ENCODE measurements around the gene CYP27A1.
"Not testable (repeated sequence)": the region's sequence is repeated elsewhere in the genome, so short reads cannot be mapped to it uniquely, and the experiment has no call there.

Gene CYP27A1

DNA sequence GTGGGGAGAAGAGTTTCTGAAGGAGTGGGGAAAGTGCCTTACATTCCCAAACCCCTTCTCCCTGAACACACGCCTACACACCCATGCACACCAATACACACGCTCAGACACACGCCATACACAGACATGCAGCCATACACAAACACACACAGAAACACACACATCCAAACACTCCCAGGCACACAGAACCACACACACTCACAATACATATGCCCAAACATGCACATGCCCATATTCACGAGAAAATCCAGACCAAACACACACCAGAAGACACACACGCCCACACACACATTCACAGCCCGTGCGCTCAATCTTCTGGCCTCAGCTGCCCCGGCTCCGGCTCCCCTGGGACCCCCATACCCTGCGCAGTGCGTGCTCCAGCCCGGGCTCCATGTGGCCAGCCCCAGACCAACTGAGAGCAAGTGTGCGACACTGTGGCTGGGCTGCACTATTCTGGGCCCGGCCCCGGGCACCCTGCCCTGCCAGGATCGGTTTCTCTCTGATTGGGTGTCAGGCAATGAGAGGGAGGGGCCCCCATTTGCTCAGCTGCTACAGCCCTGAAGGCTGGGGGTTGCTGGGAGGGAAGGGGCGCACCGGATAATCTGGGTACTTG, 49.5 kb downstream of the CYP27A1 start, which contains the start of gene PRKAG3:
Gene PRKAG3, minus strand, starts transcription at position 426 of the 613 bp plus-strand sequence.
- peak; percentile 27 for DNase-seq (ENCODE audit: low spot score)

DNA sequence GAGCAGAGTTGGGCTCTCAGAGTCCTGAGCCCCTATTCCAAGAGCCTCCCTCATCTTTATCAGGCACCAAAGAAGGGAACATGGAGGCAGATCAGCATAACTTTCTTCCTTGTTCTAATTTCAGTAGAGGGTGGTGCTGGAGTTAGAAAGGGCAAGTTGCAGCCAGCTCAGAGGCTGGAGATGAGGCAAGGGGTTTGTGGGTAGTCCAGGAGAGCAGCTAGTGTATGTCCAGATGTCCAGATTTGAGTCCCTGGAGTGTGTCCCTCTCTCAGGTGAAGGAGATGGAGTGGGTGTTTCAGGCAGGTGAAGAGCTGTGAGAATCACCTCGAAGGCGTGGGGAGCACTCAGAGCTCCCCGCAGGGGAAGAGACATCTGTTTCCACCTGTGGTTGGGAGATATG, 50.1 kb downstream of the CYP27A1 start:
- no peak for DNase-seq (ENCODE audit: low spot score)

DNA sequence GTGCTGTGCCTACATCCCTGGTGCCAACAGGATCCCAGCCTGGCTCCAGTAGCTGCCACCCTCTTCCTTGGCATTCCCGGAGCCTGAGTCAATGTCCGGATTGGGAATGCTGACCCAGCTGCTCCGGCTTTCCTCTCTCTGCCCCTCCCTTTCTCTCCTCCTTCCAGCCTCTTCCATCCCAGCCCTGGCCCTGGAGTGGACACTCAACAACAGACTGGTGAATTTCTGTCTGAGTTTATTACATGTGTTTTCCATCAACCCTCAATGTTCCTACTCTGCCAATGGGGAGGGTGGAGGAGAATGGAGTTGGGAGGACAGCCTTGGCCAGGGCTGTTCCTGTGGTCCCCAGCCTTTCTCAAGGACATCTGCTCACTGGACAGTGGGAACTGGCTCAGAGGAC, 50.6 kb downstream of the CYP27A1 start:
- peak; percentile 84 for DNase-seq (ENCODE audit: low spot score)

DNA sequence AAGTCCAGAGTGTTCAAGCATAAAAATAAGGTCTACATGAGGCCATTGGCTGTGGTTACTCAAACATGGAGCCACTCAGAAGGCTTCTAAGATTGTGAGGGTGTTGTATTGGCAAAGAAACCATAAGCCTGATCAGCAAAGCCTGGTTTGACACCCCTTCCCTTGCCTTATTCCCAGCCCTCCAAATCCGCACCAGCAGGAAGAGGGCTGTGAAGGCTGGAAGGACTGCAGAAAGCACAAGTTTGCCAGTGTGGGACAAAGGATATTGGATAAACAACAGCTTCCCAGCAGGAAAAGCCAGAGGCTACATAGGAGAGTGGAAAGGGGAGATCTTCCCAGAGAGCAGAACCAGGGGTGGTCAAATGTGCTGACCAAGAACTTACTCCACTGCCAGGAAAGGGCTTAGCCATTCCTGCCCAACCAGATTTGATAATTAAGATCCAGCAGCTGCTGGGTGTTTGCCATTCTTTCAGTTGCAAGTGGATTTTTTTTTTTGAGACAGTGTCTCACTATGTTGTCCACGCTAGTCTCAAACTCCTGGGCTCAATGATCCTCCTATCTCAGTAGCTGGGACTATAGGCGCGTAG, 51.2 kb downstream of the CYP27A1 start:
- DNase-seq (ENCODE audit: low spot score), result peak; percentile 9

DNA sequence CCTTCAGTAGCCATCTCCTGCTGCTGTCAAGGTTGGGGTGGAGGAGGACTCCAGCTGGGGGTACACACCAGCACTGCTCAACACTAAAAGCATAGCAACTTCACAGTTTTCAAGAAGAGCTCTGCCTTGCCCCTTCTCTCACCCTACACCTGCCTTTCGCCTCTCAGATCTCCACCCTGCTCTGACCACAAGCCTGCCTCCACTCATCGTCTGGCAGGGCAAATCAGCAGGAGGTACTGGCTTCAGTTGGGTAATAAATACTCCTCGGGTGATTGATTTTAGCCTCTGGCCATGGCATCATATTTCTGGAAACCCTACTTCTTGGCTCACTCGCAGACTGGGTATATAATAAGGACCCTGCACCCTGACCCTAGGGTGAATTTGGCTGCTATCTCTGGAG, 52.7 kb downstream of the CYP27A1 start:
- no peak for DNase-seq (ENCODE audit: low spot score)

DNA sequence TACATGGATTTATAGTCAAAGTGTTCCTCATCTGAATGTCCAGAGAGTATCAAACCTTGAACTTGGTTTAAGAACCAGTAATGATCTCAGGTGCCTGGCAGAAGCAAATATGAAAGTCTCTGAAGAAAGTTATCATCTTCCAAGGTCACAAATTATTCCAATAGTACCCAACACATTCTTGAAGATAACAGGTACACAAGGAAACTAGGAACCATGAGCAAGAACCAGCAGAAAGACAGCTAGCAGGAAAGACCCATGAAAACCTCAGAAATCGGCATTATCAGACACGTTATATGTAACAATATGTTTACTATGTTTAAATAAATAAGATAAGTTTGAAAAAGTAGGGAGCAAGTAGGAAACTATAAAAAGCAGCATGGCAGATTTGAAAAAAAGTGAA, 55.5 kb downstream of the CYP27A1 start:
- DNase-seq (ENCODE audit: low spot score), result no peak

DNA sequence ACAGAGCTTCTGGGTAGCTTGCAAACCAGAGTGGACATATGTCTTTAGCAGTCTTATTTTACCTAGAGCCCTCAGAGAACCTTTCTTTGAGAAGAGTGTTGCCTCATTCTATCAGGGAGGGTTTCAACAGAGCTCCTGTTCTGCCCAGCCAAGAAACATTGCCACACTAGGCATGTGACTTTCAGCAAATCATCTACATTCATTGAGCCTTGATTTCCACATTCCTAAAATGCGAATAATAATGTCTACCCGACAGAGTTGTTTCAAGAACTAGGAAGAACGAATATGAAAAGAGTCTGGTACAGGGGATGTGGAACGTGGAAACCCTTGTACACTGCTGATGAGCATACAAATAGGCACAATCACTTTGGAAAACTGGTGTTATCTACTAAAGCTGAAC, 57.5 kb downstream of the CYP27A1 start:
- peak; percentile 70 for DNase-seq (ENCODE audit: low spot score)

DNA sequence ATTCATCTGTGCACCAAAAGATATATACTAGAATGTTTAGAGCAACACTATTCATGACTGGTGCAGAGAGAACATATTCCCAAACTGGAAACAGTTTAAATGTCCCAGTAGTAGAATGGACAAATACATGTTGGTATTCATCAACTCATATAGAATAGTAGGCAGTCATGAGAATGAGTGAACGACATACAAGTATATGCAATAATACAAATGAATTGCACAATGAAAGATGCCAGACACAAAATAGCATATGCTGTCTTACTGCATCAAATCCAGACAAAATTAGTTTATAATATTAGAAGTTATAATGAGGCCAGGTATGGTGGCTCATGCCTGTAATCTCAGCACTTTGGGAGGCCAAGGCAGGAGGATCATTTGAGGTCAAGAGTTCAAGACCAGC, 57.9 kb downstream of the CYP27A1 start:
- DNase-seq (ENCODE audit: low spot score), result no peak

DNA sequence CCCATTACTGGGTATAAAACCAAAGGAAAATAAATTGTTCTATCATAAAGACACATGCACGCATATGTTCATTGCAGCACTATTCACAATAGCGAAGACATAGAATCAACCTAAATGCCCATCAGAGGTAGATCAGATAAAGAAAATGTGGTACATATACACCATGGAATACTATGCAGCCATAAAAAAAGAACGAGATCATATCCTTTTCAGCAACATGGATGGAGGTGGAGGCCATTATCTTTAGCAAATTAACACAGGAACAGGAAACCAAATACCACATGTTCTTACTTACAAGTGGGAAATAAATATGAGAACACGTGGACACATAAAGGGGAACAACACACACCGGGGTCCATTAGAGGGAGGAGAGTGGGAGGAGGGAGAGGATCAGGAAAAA, 62.4 kb downstream of the CYP27A1 start:
- DNase-seq (ENCODE audit: low spot score), result not testable (repeated sequence)

DNA sequence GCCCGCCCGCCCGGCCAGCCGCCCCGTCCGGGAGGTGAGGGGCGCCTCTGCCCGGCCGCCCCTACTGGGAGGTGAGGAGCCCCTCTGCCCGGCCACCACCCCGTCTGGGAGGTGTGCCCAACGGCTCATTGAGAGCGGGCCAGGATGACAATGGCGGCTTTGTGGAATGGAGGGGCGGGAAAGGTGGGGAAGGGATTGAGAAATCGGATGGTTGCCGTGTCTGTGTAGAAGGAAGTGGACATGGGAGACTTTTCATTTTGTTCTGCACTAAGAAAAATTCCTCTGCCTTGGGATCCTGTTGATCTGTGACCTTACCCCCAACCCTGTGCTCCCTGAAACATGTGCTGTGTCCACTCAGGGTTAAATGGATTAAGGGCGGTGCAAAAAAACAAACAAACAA, 65.0 kb downstream of the CYP27A1 start:
- DNase-seq (ENCODE audit: low spot score), result not testable (repeated sequence)

DNA sequence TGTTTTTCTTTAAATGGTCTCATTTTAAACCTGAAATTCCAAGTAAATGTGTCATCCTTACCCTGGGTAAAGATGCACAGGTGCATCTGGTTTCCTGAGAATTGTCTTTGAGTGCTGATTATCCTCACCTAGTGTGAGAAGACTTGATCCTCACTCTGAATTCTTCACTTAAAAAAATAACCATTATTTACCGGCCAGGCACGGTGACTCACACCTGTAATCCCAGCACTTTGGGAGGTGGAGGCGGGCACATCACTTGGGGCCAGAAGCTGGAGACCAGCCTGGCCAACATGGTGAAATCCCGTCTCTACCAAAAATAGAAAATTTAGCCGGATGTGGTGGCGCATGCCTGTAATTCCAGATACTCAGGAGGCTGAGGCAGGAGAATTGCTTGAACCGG, 67.8 kb downstream of the CYP27A1 start:
- DNase-seq (ENCODE audit: low spot score), result no peak

DNA sequence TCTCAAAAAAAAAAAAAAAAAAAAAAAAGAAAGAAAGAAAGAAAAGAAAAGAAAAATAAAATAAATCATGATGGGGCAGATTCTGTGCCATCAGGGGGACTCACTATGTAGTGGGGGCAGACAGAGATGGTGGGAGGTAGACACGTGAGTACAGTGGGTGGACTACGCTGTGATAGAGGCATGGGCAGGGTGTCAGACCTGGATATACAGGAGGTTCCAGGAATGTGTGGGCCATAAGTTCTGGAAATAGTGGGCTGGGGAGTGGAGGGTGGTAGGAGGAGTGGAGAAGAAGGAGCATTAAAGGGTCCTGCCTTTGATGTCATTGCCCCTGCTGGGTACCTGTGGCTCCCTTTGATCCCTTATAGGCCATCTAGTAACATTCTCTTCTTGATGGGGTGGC, 68.8 kb downstream of the CYP27A1 start:
- DNase-seq (ENCODE audit: low spot score), result no peak

DNA sequence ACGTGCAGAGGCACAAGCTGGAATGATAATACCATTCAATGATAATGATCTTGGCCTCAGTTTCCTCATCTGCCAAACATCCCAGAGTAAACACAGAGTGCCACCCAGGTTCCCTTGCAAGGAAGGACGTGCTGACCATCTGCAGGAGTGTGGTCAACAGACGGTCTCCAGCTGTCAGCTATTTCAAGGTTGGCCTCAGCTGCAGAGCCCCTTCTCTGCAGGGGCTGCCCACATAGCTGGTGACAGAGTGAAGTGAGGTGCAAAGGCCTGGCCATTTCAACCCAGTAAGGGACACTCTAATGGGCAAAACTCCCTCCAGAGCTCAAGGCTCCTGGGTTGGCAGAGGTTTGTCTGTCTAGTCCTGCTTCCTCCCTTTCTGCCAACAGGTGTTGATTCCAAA, 69.3 kb downstream of the CYP27A1 start:
- DNase-seq (ENCODE audit: low spot score), result no peak

DNA sequence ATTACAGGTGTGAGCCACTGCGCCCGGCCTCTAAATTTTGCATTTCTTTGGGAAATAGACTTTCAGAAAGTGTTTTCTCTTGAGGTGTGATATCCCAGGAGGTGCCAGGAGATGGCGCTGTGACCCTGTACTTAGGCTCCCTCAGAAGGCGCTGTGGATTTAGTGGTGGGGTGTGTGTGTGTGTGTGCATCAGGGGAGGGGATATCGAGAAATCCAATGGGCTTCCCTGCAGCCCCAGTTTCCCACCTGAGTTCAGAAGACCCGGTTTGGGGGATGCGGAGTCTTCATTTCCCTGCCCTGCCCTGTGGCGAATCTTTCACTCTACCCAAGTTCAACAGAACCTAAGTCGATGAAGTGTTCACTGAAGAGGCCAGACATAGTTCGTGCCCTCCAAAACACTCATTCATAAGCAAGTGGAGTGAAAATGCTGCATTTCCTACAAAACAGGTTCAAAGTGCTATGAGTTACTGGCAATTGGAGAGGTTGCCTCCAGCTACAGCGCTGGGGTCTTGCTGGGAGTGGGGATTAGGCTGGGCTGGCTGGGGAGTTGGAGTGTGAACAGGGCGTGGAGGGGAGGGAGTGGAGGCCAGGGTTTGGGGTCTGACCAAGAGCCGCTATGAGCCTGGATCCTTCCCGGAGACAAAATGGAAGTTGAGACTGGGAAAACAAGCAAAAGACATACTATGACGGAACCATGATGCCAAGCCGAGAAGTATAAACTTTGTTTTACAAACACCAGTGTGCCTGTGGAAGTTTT, 71.1 kb downstream of the CYP27A1 start:
- peak; percentile 61 for DNase-seq (ENCODE audit: low spot score)

DNA sequence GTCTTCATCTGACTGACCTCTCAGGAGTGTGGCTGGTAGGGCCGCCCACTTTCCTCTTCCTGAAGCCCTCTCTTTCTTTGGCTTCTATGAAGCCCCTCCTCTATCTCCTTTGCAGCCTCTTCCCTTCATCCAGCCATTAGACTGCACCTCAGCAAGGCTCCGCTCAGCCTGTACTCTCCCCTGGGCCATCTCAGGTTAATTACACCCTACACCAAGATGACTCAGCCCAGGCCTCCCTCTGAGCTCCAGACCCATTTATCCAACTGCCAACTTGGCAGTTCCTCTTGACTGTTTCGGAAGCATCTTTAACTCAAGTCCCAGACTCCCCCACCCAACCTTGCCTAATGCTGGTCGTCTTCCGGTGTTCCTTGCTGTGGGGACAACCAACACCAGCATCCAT, 71.8 kb downstream of the CYP27A1 start:
- DNase-seq (ENCODE audit: low spot score), result no peak

DNA sequence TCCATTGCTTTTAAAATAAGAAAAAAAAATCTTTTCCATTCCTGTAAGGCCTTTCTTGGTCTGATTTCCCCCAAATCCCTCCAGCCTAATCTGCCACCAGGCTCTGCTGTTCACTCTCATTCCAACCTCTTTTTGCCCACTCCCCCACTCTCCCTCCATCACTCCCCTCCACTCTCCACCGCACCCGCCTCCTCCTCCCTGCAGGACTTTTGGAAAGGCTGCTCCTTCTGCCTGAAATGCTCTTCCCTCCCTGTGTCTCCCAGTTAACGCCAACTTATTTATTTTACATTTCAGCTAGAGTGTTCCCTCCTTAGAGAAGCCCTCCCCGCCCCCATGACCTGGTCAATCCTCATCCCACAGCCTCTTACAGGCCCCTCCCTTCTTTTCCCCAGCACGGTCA, 72.9 kb downstream of the CYP27A1 start:
- no peak for DNase-seq (ENCODE audit: low spot score)

DNA sequence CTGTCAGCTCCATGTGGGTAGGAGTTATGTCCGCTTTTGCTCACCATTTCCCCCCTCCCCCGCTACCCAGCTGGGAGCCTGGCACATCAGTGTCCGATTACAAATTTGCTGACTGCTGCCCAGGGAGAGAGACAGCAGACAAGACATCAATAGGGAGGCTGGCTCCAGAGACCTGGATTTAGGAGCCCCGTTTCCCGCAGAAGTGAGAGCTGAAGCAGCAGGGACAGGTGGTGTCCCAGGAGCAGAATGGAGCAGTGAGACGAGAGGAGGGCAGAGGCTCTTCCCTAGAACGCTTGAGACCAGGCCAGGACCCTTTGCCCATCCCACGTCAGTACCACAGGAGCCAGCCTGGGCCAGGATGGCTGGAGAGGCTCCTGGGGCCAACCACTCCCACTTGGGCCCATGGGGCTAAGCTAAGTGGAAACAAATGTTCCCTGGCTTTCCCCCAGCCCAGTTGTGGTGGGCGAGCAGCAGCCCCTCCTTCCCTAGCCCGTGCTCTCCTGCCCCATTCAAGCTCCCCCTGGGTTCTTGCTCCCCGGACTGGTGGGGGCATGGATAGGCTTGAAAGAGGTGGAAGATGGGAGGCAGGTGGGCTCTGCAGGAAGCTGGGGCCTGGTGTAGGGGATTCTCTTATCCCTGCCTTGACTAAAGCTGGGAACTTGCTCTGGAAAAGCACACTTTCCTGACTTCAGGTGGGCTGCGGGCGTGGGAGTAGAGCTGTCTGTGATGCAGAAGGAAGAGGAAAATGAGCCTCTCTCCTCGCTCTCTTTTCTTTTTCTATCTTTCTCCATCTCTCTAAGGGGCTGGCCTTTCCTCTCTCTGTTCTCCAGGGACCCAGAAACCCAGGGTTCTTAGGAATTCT, 73.6 kb downstream of the CYP27A1 start:
- no peak for DNase-seq (ENCODE audit: low spot score)

DNA sequence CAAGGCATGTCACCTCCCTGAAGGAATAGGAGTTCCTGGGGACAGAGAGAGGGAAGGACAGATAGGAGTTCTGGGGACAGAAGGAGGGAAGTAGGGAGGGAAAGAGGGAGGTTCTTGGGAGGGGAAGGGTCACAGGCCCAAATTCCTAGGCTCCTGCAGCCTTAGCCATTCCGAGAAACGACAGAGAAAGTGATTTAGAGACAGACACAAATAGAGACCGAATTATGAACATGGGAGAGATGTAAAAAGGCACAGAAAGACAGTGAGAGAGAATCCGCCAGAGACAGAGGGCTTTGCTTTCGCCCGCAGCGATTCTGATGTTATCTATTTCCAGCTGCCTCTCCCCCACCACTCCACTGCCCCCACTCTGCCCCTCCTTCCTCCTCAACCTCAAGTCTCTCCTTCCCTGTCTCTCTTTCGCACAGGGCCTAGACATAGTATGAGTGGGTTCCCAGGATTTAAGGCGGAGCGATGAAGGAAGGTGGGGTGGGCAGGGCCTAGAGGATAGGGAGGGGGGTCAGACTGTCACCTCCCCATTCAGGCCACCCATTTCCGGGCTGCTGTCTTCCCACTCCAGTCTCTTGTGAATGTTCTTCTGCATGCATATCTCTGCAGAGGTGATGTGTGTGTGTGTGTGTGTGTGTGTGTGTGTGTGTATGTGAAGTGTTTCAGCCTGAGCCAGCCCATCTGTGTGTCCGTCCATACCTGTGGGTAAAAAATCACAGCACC, 74.4 kb downstream of the CYP27A1 start:
- DNase-seq (ENCODE audit: low spot score), result no peak

DNA sequence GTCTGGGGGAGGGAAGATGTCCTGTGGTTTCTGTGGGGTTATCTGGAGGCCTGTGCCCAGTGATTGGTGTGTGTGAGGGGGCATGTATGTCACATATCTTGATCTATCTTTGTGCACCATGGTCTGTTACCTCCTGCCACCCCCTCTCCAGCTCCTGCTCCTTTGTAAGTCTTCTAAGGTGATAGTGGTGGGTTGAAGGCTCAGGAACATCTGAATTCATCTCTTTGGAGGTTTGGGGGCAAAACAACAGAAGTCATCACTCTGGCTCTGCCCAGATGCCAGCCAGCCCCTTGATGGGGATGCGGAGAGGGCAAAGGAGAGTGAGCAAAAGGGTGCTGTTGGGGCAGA, 74.9 kb downstream of the CYP27A1 start:
- DNase-seq (ENCODE audit: low spot score), result no peak

DNA sequence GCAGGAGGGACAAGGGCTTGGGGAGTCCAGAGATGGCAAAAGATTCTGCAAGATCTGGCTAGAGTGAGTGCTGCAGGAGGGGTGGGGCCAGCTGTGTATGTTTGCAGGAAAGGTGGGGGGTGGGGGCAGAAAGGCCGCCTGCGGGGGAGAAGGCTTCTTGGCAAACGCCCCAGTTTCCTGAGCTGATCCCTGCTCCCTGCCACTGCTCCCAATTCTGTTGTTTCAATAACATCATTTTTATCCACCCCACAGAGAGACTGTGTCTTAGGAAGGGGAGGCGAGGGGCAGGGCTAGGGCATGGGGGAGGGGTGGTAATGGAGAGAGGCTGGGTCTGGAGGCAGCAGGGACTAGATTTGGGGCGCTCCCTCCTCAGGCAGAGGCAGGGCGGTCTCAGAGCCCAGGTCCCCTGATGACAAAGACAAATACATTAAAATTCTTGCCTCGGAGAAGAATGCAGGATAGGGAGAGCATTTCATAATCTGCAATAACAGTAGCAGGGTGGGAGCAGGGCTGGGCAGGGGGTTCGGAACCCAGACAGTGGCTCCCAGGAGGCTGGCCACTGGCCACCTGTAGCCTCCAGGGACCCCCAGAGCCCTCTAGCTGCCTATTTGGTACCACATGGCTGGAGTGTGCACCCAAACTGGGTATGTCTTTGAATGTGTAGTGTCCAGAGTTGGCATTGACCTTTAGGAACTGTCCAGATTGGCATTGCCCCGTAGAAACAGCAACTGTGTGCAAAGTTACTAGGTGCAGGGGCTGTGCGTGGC, 75.6 kb downstream of the CYP27A1 start:
- DNase-seq (ENCODE audit: low spot score), result no peak

DNA sequence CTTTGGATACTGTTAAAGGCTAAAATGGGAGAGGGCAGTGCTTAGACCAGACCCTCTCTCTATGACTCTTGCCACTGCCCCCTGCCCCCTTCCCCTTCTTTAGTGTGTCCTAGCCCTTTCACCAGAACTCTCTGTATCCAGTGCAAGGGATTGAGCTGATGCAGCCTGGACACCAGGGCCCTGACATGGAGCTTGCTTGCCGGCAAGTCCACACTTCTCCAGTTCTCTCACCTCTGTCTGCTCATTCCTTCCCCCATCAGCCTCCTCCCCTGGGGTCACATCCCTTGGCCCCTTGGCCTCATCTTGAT, 76.1 kb downstream of the CYP27A1 start:
- no peak for DNase-seq (ENCODE audit: low spot score)

Data from AG20443 (cell line).